Tibial artery (tissue), 4 donors: ENCODE data around the gene COG5.

ENCODE experiments used
- DNase-seq, 2 donors: peaks; one replicate each; pipeline ENCODE4 v3.0.0-alpha.2; 2019
- H3K27ac ChIP-seq, 2 donors: fragments of 200-600 bp; sonication (generic) in 1 of 2; 1 replicate in 1 of 2; 2 replicates in 1 of 2; pipeline ENCODE4 v1.5.1; 2018 to 2019; ENCODE audit warnings: mild to moderate bottlenecking in 1 of 2
- H3K27me3 ChIP-seq, 2 donors: fragments of 200-600 bp; sonication (generic) in 1 of 2; one replicate each; pipeline versions ENCODE4 v1.5.1 to v1.6.0; 2016 to 2019
- H3K36me3 ChIP-seq, 3 donors: fragments of 200-600 bp; sonication (generic) in 2 of 3; one replicate each; pipeline ENCODE4 v1.5.1; 2016 to 2019; ENCODE audit warnings: mild to moderate bottlenecking in 2 of 3
- H3K4me1 ChIP-seq, 4 donors: fragments of 200-600 bp; sonication (generic) in 2 of 4; 1 replicate in 3 of 4; 2 replicates in 1 of 4; pipeline ENCODE4 v1.5.1; 2016 to 2019
- H3K4me3 ChIP-seq, 2 donors: fragments of 200-600 bp; sonication (generic) in 1 of 2; 1 replicate in 1 of 2; 2 replicates in 1 of 2; pipeline ENCODE4 v1.5.1; 2018 to 2019; ENCODE audit warnings: mild to moderate bottlenecking in 2 of 2
- H3K9me3 ChIP-seq, 3 donors: fragments of 200-600 bp; sonication (generic) in 1 of 3; one replicate each; pipeline ENCODE4 v1.5.1; 2016 to 2019
- CTCF ChIP-seq, 2 experiments: fragments of 200-600 bp in 1 of 2; fragments of 450-650 bp in 1 of 2; IDR thresholded peaks; one replicate each; pipeline ENCODE4 v1.5.1; 2017 to 2019; ENCODE audit warnings: antibody characterized with exemption in 2 of 2, mild to moderate bottlenecking in 1 of 2, moderate library complexity in 1 of 2
- intact Hi-C: fragments of 100-400 bp; cut with DNase I; formaldehyde crosslinking; loops from one replicate; pipeline ENCODE4 v1.15.0; 2023; ENCODE audit warnings: low total_unique reads

COG5 gene

GRCh38 chr7:107480932-107481331, 82.8 kb downstream of the COG5 start:
- Histone ChIP-seq H3K36me3 (no peaks in the 10 kb centered on the region), H3K4me1 (no peaks in the 10 kb centered on the region), H3K9me3 (no peaks in the 10 kb centered on the region), H3K27me3 (no peaks in the 10 kb centered on the region), H3K4me3 (no peak overlapping the region), H3K27ac (no peak overlapping the region)
- intact Hi-C loops, result no loop called here
- no peak for DNase-seq
- no peak for TF ChIP-seq CTCF (IDR thresholded peaks at IDR 0.05)

- no peaks in the 10 kb centered on the region for H3K4me1 ChIP-seq
- no peaks in the 10 kb centered on the region for H3K27me3 ChIP-seq
- no peaks in the 10 kb centered on the region for H3K9me3 ChIP-seq
- H3K4me3 ChIP-seq, result no peak overlapping the region
- H3K36me3 ChIP-seq, result no peaks in the 10 kb centered on the region
- TF ChIP-seq CTCF (IDR thresholded peaks at IDR 0.05), result no peak
- intact Hi-C loops, result no loop called here
- no peak for DNase-seq
- no peak overlapping the region for H3K27ac ChIP-seq
These were observed 84.4 kb downstream of the COG5 start for GRCh38 chr7:107479303-107479702.

- Histone ChIP-seq H3K4me1 (no peaks in the 10 kb centered on the region), H3K27me3 (no peaks in the 10 kb centered on the region), H3K36me3 (no peaks in the 10 kb centered on the region), H3K27ac (no peak overlapping the region), H3K9me3 (no peaks in the 10 kb centered on the region), H3K4me3 (no peak overlapping the region)
- no peak for DNase-seq
- intact Hi-C loops, result no loop called here
- no peak for TF ChIP-seq CTCF (IDR thresholded peaks at IDR 0.05)
These were observed 89.6 kb downstream of the COG5 start for GRCh38 chr7:107474104-107474521.

- Histone ChIP-seq H3K4me1 (no peaks in the 10 kb centered on the region), H3K9me3 (no peaks in the 10 kb centered on the region), H3K36me3 (no peaks in the 10 kb centered on the region), H3K27me3 (no peaks in the 10 kb centered on the region), H3K27ac (no peak overlapping the region), H3K4me3 (no peak overlapping the region)
- TF ChIP-seq CTCF (IDR thresholded peaks at IDR 0.05), result no peak
- DNase-seq, result no peak
- intact Hi-C loops, result no loop called here
These were observed 91.6 kb downstream of the COG5 start for GRCh38 chr7:107472116-107472515.

- TF ChIP-seq CTCF (IDR thresholded peaks at IDR 0.05), result no peak
- H3K9me3 ChIP-seq, result no peaks in the 10 kb centered on the region
- no peaks in the 10 kb centered on the region for H3K4me1 ChIP-seq
- no peaks in the 10 kb centered on the region for H3K36me3 ChIP-seq
- H3K4me3 ChIP-seq, result no peak overlapping the region
- H3K27me3 ChIP-seq, result no peaks in the 10 kb centered on the region
- no peak for DNase-seq
- H3K27ac ChIP-seq, result no peak overlapping the region
- intact Hi-C loops, result no loop called here
These were observed 92.2 kb downstream of the COG5 start for GRCh38 chr7:107471292-107472070.
